SH-SY5Y (cell line): Measurements from ENCODE around the gene CLCNKA.

Experiments used
- GATA2 ChIP-seq: IDR thresholded peaks from 2 replicates; pipeline ENCODE4 v1.6.1; 2011; ENCODE audit warnings: mild to moderate bottlenecking, low read depth, low read length
- GATA3 ChIP-seq: IDR thresholded peaks from 2 replicates; pipeline ENCODE4 v1.6.1; 2011; ENCODE audit warnings: low read depth, mild to moderate bottlenecking, low read length, moderate library complexity

DNA sequence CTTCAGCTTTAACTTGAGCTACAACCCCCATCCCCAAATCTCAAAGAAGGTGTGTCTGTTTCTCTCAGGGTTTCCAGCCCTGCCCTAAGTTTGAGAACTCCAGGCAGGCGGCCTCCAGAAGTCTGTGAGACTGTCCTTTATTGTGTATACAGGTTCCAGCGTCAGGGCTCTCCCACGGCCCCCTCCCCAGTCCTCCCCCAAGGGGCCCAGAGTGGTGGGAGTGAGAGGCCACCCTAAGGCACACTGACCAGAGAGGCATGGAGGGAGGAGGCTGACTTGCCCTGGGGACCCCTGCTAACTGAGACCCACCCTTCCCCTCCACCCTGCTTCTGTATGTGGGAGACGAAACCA, 8.0 kb upstream of the CLCNKA start:
- TF ChIP-seq GATA2, result no peak
- TF ChIP-seq GATA3, result no peak
